Astrocyte of the cerebellum (primary cell): ENCODE data around the gene KIF16B.

Experiments used
- DNase-seq: peaks from one replicate; pipeline ENCODE4 v3.0.0-alpha.2; 2011; ENCODE audit warnings: low read depth
- H3K4me3 ChIP-seq: 2 replicates; pipeline ENCODE4 v1.5.1; 2011; ENCODE audit warnings: mild to moderate bottlenecking, low read depth, low read length, moderate library complexity
- in situ Hi-C: cut with HindIII; loops from 2 replicates; pipeline ENCODE4 v1.10.0; 2017; ENCODE audit warnings: low sequenced_read_pairs
- TF ChIP-seq, protein P1 (sequence below): IDR thresholded peaks from 2 replicates; pipeline ENCODE4 v1.5.1; 2012; ENCODE audit warnings: low read length, low read depth, moderate library complexity, mild to moderate bottlenecking; ENCODE audit errors: missing control alignments

The KIF16B gene

DNA sequence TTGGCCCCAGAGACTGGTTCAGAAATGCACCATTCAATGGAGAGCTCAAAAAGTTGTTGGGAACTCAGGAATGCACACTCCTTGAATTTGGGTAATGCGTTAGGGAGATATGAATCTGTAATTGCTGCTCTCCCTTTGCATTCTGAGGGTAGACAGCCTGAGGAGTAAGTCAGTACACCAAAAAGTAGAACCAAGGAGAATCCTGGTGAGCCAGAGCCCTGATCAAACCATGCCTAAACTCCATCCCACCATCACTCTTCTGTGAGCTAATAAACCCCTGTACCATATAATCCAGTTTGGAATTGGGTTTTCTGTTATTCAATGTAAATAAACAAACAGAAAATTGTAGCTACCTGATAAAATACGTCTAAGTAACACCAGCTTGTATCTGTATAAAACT lies 90.2 kb downstream of the KIF16B start:
- TF ChIP-seq, protein P1, sequence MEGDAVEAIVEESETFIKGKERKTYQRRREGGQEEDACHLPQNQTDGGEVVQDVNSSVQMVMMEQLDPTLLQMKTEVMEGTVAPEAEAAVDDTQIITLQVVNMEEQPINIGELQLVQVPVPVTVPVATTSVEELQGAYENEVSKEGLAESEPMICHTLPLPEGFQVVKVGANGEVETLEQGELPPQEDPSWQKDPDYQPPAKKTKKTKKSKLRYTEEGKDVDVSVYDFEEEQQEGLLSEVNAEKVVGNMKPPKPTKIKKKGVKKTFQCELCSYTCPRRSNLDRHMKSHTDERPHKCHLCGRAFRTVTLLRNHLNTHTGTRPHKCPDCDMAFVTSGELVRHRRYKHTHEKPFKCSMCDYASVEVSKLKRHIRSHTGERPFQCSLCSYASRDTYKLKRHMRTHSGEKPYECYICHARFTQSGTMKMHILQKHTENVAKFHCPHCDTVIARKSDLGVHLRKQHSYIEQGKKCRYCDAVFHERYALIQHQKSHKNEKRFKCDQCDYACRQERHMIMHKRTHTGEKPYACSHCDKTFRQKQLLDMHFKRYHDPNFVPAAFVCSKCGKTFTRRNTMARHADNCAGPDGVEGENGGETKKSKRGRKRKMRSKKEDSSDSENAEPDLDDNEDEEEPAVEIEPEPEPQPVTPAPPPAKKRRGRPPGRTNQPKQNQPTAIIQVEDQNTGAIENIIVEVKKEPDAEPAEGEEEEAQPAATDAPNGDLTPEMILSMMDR: no peak
- H3K4me3 ChIP-seq: no peak overlapping the region
- in situ Hi-C loops: no loop called here
- no peak for DNase-seq

DNA sequence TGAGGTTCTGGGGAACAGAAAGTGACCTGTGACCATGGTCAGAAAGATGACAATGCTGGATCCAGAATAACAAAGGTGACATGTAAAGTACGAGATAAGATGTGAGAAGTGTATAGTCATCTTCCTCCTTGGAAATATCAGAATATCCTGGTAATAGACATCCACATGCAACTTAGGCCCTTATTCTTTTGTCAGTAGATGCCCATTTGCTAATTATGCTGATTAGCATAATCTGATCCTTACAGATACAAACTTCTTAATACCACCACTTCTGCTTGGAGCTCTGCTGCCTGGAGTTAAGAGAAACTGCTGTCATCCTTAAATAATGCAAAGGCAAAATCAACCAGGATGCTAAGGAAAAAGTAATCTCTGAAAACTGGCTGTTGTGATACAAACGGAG lies 91.3 kb downstream of the KIF16B start:
- TF ChIP-seq, protein P1: no peak
- H3K4me3 ChIP-seq: no peak overlapping the region
- DNase-seq: no peak
- in situ Hi-C loops: no loop called here

DNA sequence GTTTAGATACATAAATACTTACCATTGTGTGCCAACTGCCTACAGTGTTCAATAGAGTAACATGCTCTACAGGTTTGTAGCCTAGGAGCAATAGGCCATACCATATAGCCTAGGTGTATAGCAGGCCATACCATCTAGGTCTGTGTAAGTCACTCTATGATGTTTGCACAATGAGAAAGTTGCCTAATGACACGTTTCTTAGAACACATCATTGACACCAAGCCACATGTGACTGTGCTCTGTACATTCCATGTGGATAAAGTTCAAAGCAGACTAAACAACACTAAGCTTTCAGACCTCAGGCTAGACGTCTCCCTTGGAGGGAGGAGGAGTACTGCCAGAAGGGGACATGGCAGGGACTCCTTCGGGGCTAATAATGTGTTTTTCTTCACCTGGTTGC lies 93.6 kb downstream of the KIF16B start:
- in situ Hi-C loops: no loop called here
- no peak for DNase-seq

DNA sequence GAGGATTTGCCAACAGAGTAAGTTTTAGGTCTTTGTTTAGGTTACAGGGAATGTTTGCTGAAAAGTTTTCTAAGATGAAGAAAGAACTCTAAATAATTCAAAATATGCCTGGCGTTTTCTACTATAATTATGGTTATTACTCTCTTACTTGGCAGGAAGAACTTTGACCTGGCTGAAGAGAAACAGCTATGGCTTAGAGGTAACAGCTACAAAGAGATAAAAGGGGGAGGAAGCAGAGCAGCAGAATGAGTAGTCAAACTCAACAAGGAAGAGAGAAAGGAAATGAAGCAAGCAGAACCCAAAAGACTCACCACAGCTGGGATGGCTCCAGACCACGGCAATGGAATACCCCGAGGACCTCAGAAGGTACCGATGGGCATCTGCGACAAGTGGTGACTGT lies 95.6 kb downstream of the KIF16B start:
- DNase-seq: no peak
- in situ Hi-C loops: no loop called here
- TF ChIP-seq, protein P1: no peak
- H3K4me3 ChIP-seq: no peak overlapping the region

More for the DNA sequence above, 93.6 kb downstream of the KIF16B start:
- no peak overlapping the region for H3K4me3 ChIP-seq
- TF ChIP-seq, protein P1: no peak

DNA sequence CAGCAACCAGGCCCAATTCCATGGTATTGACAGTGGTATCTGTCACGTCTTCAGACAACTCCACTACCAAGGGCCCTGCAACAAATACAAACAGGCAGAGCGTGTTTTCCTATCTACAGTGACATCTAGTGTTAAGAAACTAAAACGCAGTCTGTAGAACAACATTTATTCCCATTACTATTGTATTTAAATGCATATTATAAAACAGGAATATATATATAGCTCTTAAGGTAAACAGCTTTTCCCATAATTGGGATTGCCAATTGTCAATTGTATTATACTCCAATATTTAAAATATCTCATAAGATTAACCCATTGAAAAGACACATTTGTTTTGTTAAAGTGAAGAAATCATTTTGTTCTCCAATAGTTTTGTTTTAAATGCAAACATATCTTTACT lies 97.2 kb downstream of the KIF16B start:
- TF ChIP-seq, protein P1: peak; percentile 54
- in situ Hi-C loops: no loop called here
- H3K4me3 ChIP-seq: no peak overlapping the region
- peak; percentile 47 for DNase-seq

DNA sequence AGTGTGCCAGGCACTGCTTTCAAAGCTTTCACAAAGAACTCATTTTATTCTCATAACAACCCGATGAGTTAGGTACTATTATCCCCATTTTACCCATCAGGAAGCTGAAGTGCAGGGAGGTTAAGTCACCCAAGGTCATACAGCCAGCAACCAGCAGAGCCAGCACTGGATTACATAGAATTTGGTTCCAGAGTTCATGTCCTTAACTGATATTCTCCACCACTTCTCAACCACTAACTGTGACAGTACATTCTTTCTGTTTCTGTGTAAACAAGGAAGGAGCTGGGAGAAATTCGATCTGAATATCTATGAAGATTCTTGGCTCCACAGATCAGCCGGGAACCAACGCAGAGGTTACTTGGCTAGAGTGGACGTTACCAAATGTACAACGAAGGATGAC lies 98.0 kb downstream of the KIF16B start:
- DNase-seq: peak; percentile 32
- in situ Hi-C loops: no loop called here
- H3K4me3 ChIP-seq: no peak overlapping the region
- TF ChIP-seq, protein P1: no peak

DNA sequence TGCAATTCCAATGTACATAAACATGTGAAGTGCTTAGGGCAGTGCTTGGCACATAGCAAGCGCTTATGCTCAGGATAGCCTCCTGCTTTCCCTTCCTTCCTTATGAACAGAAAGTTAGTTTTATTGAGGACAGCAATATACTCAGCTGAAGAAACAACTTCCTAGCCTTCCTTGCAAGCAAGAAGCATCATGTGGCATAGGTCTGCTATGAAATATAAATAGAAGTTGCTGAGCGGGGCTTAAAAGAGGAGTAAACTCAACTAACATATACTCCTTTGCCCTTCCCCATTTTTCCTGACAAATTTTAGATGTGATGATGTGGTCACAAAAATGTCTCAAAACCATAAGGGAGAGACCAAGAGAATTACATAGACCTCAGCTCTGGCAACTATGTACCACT lies 98.9 kb downstream of the KIF16B start:
- in situ Hi-C loops: no loop called here
- TF ChIP-seq, protein P1: no peak
- H3K4me3 ChIP-seq: no peak overlapping the region
- DNase-seq: no peak
